Measurements from ENCODE around the gene SEC14L3.

DNA sequence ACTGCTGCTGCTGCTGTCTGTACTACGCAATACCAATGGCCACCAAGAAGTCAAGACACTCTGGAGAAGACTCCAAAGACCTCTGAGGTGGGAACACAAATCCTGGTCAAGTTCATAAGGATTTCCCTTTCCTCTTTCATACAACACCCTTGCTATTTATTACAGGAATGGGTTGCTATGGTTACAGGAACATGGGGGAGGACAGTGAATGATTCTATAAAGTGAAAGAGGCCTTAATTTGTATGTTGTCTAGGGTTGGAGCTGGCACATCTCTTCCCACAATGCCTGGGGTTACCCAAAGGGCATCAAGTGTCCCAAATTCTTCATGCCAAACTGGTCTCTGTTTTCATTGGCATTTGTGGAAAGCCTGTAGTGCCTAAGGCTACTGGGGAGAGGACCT, 11.4 kb upstream of the SEC14L3 start:
- TF ChIP-seq, protein P1, sequence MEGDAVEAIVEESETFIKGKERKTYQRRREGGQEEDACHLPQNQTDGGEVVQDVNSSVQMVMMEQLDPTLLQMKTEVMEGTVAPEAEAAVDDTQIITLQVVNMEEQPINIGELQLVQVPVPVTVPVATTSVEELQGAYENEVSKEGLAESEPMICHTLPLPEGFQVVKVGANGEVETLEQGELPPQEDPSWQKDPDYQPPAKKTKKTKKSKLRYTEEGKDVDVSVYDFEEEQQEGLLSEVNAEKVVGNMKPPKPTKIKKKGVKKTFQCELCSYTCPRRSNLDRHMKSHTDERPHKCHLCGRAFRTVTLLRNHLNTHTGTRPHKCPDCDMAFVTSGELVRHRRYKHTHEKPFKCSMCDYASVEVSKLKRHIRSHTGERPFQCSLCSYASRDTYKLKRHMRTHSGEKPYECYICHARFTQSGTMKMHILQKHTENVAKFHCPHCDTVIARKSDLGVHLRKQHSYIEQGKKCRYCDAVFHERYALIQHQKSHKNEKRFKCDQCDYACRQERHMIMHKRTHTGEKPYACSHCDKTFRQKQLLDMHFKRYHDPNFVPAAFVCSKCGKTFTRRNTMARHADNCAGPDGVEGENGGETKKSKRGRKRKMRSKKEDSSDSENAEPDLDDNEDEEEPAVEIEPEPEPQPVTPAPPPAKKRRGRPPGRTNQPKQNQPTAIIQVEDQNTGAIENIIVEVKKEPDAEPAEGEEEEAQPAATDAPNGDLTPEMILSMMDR (IDR thresholded peaks at IDR 0.05), result no peak
- TF ChIP-seq TCF7L2 (IDR thresholded peaks at IDR 0.05; ENCODE audit: low read depth, low read length) (no peak), SIN3A (IDR thresholded peaks at IDR 0.05; ENCODE audit: borderline replicate concordance, insufficient read depth, low read depth, low read length) (no peak)
- TF ChIP-seq, protein P2, sequence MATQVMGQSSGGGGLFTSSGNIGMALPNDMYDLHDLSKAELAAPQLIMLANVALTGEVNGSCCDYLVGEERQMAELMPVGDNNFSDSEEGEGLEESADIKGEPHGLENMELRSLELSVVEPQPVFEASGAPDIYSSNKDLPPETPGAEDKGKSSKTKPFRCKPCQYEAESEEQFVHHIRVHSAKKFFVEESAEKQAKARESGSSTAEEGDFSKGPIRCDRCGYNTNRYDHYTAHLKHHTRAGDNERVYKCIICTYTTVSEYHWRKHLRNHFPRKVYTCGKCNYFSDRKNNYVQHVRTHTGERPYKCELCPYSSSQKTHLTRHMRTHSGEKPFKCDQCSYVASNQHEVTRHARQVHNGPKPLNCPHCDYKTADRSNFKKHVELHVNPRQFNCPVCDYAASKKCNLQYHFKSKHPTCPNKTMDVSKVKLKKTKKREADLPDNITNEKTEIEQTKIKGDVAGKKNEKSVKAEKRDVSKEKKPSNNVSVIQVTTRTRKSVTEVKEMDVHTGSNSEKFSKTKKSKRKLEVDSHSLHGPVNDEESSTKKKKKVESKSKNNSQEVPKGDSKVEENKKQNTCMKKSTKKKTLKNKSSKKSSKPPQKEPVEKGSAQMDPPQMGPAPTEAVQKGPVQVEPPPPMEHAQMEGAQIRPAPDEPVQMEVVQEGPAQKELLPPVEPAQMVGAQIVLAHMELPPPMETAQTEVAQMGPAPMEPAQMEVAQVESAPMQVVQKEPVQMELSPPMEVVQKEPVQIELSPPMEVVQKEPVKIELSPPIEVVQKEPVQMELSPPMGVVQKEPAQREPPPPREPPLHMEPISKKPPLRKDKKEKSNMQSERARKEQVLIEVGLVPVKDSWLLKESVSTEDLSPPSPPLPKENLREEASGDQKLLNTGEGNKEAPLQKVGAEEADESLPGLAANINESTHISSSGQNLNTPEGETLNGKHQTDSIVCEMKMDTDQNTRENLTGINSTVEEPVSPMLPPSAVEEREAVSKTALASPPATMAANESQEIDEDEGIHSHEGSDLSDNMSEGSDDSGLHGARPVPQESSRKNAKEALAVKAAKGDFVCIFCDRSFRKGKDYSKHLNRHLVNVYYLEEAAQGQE (IDR thresholded peaks at IDR 0.05; ENCODE audit: insufficient read depth in 1 of 2, low read depth in 2 of 2, low read length in 1 of 2), result no peak
